Endodermal cell (in vitro differentiated cells): Measurements from ENCODE around the gene NOD2. TPM values are rescaled to one million over a fixed set of nuclear protein-coding genes. Genes with fewer than 3 reads are reported as not detected.

Experiments
- DNase-seq: peaks from one replicate; pipeline ENCODE4 v3.0.0-alpha.2; 2017
- H3K27ac ChIP-seq: 2 replicates; pipeline ENCODE4 v1.5.1; 2013; ENCODE audit warnings: mild to moderate bottlenecking, low read depth, low read length, moderate library complexity
- H3K27me3 ChIP-seq: 2 replicates; pipeline ENCODE4 v1.6.1; 2013; ENCODE audit warnings: mild to moderate bottlenecking, low read length, moderate library complexity; ENCODE audit not compliant: insufficient read depth, control insufficient read depth, poor library complexity, severe bottlenecking
- H3K36me3 ChIP-seq: 2 replicates; pipeline ENCODE4 v1.7.0; 2013; ENCODE audit warnings: mild to moderate bottlenecking, low read length, moderate library complexity; ENCODE audit not compliant: control insufficient read depth, insufficient read depth
- H3K4me1 ChIP-seq: one replicate; pipeline ENCODE4 v1.7.0; 2013; ENCODE audit warnings: low read length; ENCODE audit not compliant: control insufficient read depth, insufficient read depth
- H3K4me3 ChIP-seq: 2 replicates; pipeline ENCODE4 v1.5.1; 2013; ENCODE audit warnings: mild to moderate bottlenecking, low read length, moderate library complexity
- H3K9ac ChIP-seq: 2 replicates; pipeline ENCODE4 v1.6.1; 2013; ENCODE audit warnings: mild to moderate bottlenecking, low read length, moderate library complexity; ENCODE audit not compliant: poor library complexity, severe bottlenecking; ENCODE audit errors: extremely low read depth
- H3K9me3 ChIP-seq: 2 replicates; pipeline ENCODE4 v1.6.1; 2013; ENCODE audit warnings: mild to moderate bottlenecking, low read length, moderate library complexity; ENCODE audit not compliant: control insufficient read depth
- H3K27ac Mint-ChIP-seq: 2 replicates; pipeline ENCODE4 v1.8.0; 2020; ENCODE audit warnings: mixed read lengths
- H3K27me3 Mint-ChIP-seq: 2 replicates; pipeline ENCODE4 v1.8.0; 2021; ENCODE audit warnings: mild to moderate bottlenecking, mixed read lengths; ENCODE audit not compliant: insufficient read depth
- H3K36me3 Mint-ChIP-seq: 2 replicates; pipeline ENCODE4 v1.8.0; 2020; ENCODE audit warnings: low read depth, mixed read lengths
- H3K4me1 Mint-ChIP-seq: 2 replicates; pipeline ENCODE4 v1.8.0; 2020; ENCODE audit warnings: mixed read lengths
- H3K4me3 Mint-ChIP-seq: 2 replicates; pipeline ENCODE4 v1.8.0; 2020; ENCODE audit warnings: mild to moderate bottlenecking, moderate library complexity, mixed read lengths
- H3K9me3 Mint-ChIP-seq: 2 replicates; pipeline ENCODE4 v1.8.0; 2020; ENCODE audit warnings: mild to moderate bottlenecking, mixed read lengths
- CTCF ChIP-seq: fragments of 200-600 bp; sonication (generic); conservative IDR thresholded peaks from 2 replicates; pipeline ENCODE4 v1.5.0; 2021; ENCODE audit warnings: antibody characterized with exemption, mild to moderate bottlenecking
- WGBS, 2 experiments: methylation state at CpG; one replicate each; pipeline versions ENCODE4 v1.1.5 to v1.1.7; 2013; ENCODE audit warnings: missing lambda C conversion rate in 2 of 2, mixed read lengths in 1 of 2; ENCODE audit not compliant: insufficient coverage in 1 of 2, insufficient read length in 1 of 2; 5-methylcytosine and 5-hydroxymethylcytosine counted together
- total RNA-seq, 2 donors: library from RNA; stranded (reverse); fragmentation: NEBNext Ultra II Directional in 1 of 2; extraction: Animal tissue kit (Norgen Biotek cat#: 25700) in 1 of 2; gene quantifications; 2 replicates in 1 of 2; 3 replicates in 1 of 2; pipeline ENCODE4 v1.2.1, GENCODE V29; 2021

The NOD2 gene
- total RNA-seq, 2 donors from 2014 or later = 0.33 to 0.42 TPM

GRCh38 chr16:50712560-50712898 is 19.1 kb downstream of the NOD2 start:
- TF ChIP-seq CTCF = no peak
- DNase-seq = no peak
- Mint-ChIP-seq H3K27me3 (no peaks in the 10 kb centered on the region), H3K9me3 (no peaks in the 10 kb centered on the region), H3K36me3 (no peaks in the 10 kb centered on the region), H3K27ac (no peak overlapping the region), H3K4me3 (no peak overlapping the region), H3K4me1 (peaks cover 10% of the 10 kb centered on the region)
- Histone ChIP-seq H3K9ac (no peak overlapping the region), H3K4me1 (no peaks in the 10 kb centered on the region), H3K36me3 (no peaks in the 10 kb centered on the region), H3K9me3 (no peaks in the 10 kb centered on the region), H3K4me3 (no peak overlapping the region), H3K27ac (no peak overlapping the region), H3K27me3 (no peaks in the 10 kb centered on the region)
- WGBS, 2 experiments = 83 to 100% methylated on average over 1 to 3 of the region's 3 CpGs

DNA sequence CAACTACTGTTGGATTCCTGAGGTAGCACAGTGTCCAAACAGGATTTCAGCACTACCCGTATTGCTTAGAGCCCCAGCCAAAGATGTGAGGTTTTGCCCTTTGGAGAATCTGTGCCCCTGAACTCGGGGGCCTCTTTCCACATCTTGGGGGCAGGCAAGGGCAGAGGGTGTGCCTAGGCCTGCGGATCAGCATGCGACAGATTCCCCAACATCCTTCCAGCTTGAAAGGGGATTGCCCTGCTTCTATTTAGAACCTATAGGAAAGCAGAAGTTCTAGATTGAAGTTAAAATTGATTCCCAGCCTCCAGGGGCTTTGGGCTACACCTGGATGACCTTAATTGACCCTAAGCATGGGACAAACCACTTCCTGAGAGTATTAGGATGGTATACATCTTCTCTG is 19.6 kb downstream of the NOD2 start:
- Histone ChIP-seq H3K9ac (no peak overlapping the region), H3K4me3 (no peak overlapping the region), H3K9me3 (no peaks in the 10 kb centered on the region), H3K27me3 (no peaks in the 10 kb centered on the region), H3K4me1 (no peaks in the 10 kb centered on the region), H3K27ac (no peak overlapping the region), H3K36me3 (no peaks in the 10 kb centered on the region)
- no peaks in the 10 kb centered on the region for H3K27me3 Mint-ChIP-seq
- no peaks in the 10 kb centered on the region for H3K9me3 Mint-ChIP-seq
- TF ChIP-seq CTCF = no peak
- 85 to 88% methylated on average over 1 to 4 of the region's 4 CpGs for WGBS, 2 experiments
- no peak for DNase-seq
- H3K4me3 Mint-ChIP-seq = no peak overlapping the region
- peaks cover 10% of the 10 kb centered on the region for H3K4me1 Mint-ChIP-seq
- no peaks in the 10 kb centered on the region for H3K36me3 Mint-ChIP-seq
- no peak overlapping the region for H3K27ac Mint-ChIP-seq

DNA sequence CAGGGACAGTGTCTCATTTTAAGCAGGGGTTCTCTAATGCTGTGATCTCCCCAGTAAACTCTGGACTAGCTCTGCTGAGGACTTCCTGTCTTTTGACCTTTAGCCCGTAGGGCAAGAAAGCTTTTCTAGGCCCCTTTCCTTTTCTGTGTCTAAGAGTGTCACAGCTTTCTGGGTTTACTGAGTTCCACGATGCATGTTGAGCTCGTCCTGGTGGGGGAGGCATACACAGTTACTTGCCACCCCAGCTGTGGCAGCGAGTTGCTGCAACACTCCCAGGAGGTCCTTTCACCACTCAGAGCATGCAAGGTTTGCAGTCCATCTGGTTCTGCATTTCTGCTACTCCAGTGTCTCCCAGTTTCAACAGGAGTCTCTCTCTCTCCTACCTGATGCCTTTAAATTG is 23.7 kb downstream of the NOD2 start:
- Histone ChIP-seq H3K27me3 (no peaks in the 10 kb centered on the region), H3K9ac (no peak overlapping the region), H3K27ac (no peak overlapping the region), H3K4me3 (no peak overlapping the region), H3K4me1 (peaks cover 2% of the 10 kb centered on the region), H3K36me3 (no peaks in the 10 kb centered on the region), H3K9me3 (no peaks in the 10 kb centered on the region)
- WGBS, 2 experiments = 86 to 89% methylated on average over 3 to 4 of the region's 4 CpGs
- no peaks in the 10 kb centered on the region for H3K36me3 Mint-ChIP-seq
- H3K27me3 Mint-ChIP-seq = no peaks in the 10 kb centered on the region
- H3K4me3 Mint-ChIP-seq = no peak overlapping the region
- peaks cover 26% of the 10 kb centered on the region for H3K4me1 Mint-ChIP-seq
- no peak overlapping the region for H3K27ac Mint-ChIP-seq
- no peaks in the 10 kb centered on the region for H3K9me3 Mint-ChIP-seq
- DNase-seq = no peak
- TF ChIP-seq CTCF = no peak
